NOMO-1 treated with dmso at 0.1 percent for 144 hours (cell line): ENCODE data around the gene MTSS2.

Source experiments
- DNase-seq: peaks from one replicate; lab custom pipeline; 2025; ENCODE audit not compliant: unreplicated experiment; lab: John Stamatoyannopoulos, UW

The MTSS2 gene

GRCh38 chr16:70701036-70701435 is 15.2 kb upstream of the MTSS2 start:
- DNase-seq, result no peak

GRCh38 chr16:70700101-70701020 is 14.5 kb upstream of the MTSS2 start:
- DNase-seq, result no peak

DNA sequence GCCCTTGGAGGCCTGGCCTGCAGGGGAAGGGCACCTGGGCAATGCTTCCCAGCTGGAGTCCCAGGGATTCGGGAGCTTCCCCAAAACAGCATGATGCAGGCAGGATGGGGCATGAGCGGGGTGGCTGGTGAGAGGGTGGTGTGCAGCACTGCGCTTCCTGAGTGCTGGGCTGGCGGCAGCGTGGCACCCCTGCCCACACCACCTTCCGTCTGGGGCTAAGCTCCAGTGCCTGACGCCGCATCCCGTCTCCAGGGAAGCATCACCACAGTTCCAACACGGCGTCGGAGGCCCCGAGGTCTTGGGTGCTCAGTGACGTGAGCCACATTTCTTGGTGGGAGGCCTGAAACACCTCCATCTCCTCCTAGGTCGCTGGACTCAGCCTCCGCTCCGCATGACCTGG is 13.8 kb upstream of the MTSS2 start:
- no peak for DNase-seq

- no peak for DNase-seq
These were observed 13.0 kb upstream of the MTSS2 start for GRCh38 chr16:70698901-70699300.

GRCh38 chr16:70697594-70698170 is 11.8 kb upstream of the MTSS2 start:
- DNase-seq, result no peak

DNA sequence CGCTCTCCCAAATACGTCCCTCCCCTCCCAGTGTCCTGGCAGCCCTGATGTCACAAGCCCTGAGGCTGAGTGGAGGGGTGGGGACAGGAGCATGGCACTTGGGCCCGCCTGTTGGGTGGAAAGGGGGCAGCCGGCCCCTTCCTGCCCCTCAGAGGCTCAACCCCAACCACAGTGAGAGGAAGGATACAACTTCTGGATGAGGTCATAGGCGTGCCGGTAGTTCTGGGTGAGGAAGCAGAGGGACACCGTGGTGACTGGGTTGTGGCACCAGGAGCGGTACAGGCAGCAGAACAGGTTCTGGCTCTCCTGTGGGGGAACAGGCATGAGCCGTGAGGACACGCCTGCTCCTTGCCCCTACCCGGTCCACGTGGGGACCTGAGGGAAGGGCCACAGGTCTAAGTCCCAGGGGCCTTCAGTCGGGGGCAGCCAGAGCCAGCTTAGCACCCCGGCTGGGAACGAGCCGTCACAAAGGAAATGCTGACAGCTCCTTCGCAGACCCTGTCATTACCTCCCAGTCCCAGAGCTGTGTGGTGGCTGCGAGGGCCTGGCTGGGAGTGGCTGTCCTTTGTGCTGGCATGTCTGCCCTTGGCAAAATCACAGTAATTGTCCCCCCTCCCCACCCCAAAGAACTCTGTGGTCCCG is 11.2 kb upstream of the MTSS2 start:
- DNase-seq, result no peak

GRCh38 chr16:70696355-70696754 is 10.5 kb upstream of the MTSS2 start:
- DNase-seq, result no peak

- no peak for DNase-seq
These were observed 9.6 kb upstream of the MTSS2 start for GRCh38 chr16:70695331-70696070.

DNA sequence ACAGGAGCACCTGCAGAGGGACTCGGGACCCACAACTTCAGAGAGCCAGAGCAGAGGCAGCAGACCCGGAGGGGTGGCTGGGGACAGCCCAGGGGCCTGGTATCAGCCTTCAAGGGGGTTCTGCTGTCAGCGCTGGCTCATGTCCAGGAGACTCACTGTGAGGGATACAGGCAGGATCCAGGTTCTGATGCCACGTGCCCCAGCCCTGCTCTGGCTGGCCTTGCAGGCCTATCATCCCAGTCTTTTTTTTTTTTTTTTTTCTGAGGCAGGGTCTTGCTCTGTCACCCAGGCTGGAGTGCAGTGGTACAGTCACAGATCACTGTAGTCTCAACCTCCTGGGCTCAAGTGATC is 9.0 kb upstream of the MTSS2 start:
- DNase-seq, result no peak

DNA sequence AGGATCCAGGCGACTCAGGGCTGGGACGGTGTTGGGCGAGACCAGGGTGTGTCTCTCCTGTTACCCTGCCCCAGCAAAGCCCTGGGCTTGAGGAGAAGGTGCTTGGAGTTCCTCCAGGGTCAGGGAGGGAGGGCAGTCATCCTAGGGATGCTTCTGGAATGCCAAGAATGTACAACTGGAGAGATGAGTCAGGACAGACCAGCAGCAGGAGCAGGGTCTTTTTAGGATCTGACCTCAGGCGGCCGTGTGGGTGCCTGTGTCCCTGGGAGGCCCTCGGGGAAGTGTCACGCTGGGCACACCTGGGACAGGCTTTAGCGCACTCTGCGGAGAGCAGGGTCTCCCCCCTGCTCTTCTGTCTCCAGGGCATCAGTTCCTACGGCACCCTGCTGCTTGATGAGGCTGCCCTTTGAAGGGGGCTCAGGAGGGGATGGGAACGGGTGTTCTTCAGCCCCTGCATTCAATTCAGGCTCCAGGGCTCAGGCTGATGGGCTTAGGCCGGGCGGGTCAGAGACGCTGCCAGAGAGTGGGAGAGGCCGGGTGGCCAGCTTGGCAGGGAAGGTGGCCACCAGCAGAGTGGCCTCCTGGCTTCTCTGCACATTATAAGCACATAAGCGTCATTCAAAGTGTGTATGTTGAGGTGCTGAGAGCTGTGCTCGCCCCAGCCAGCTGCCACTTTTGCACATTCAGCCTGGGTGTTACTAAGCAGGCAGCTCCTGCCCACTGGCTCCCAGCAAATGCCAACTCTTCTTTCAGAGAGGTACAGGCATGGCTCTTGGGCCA is 8.4 kb upstream of the MTSS2 start:
- no peak for DNase-seq

GRCh38 chr16:70692873-70693671 is 7.2 kb upstream of the MTSS2 start:
- DNase-seq, result no peak

GRCh38 chr16:70692130-70692872 is 6.4 kb upstream of the MTSS2 start:
- no peak for DNase-seq

DNA sequence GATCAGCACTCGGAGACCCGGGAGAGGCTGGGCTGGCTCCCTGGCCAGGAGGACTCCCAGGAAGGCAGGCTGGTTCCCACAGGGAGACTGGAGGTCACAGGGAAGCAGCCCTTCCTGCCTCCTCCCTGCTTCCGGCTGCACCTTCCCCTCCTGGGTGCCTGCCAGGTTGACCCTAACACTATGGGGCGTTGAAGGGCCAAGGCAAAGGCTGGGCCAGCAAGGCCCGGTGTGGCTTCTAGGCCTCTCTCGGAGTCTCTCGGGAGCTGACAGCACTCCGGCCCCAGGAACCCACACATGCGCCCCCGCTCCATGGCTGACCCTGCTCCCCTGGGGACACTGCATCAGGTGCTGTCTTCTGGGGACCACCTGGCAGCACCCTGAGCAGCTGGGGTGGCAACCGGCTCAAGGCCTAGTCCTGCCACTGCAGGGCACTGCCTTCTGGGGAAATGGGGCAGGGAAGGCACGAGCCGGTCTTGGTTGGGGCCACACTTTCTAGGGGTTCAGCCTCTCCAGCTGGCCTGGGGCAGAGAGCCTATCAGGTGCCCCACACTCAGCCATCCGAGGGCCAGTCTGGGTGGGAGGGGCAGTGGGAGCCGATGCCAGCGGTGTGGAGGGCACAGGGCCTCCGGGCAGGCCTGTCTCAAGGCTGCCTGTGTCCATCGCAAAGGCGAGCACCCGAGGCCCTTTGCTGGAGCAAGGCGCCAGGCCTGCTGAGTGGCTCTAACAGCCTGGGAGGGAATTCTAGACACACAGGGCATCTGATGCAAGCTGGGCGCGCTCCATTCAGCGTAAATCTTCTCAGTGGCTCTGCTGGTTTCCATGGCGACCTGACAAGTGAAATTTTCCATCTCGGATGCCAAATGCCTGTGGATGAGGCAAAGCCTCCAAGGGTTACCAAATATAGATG is 5.6 kb upstream of the MTSS2 start:
- DNase-seq, result no peak

GRCh38 chr16:70689970-70690891 is 4.4 kb upstream of the MTSS2 start:
- DNase-seq, result no peak

- no peak for DNase-seq
These were observed 3.4 kb upstream of the MTSS2 start for GRCh38 chr16:70689035-70689969.

- DNase-seq, result no peak
These were observed 2.4 kb upstream of the MTSS2 start for GRCh38 chr16:70688246-70688742.
